Ureter (tissue), 1 donor: ENCODE data around the gene TBX22. TPM values are rescaled to one million over a fixed set of nuclear protein-coding genes. Genes with fewer than 3 reads are reported as not detected.
"Not testable (repeated sequence)": the region's sequence is repeated elsewhere in the genome, so short reads cannot be mapped to it uniquely, and the experiment has no call there.

ENCODE experiments used
- DNase-seq: peaks from one replicate; pipeline ENCODE4 v3.0.0-alpha.2; 2020; ENCODE audit warnings: low spot score
- total RNA-seq: library from RNA; stranded (reverse); gene quantifications from one replicate; pipeline ENCODE4 v1.2.4, GENCODE V29; 2023
- donor health status: DM: yes; HTN: yes; CAD: no.

Gene TBX22
- total RNA-seq = 0.18 TPM

GRCh38 chrX:80014141-80014940, at the start of gene TBX22:
TBX22 (plus strand) TSS chrX:80014753; CDS start chrX:80022270, 7,517 bp downstream.
- DNase-seq = no peak

GRCh38 chrX:79975605-79976004, 38.9 kb upstream of the TBX22 start:
- no peak for DNase-seq

GRCh38 chrX:80004458-80004857, 10.1 kb upstream of the TBX22 start:
- DNase-seq = no peak

- DNase-seq = no peak
Measured at GRCh38 chrX:80011522-80011921, 3.0 kb upstream of the TBX22 start.

- DNase-seq = no peak
Measured at GRCh38 chrX:80016182-80016581, 1.6 kb downstream of the TBX22 start.

GRCh38 chrX:80021621-80022020, 7.1 kb downstream of the TBX22 start:
- no peak for DNase-seq

GRCh38 chrX:80022363-80023031, 7.9 kb downstream of the TBX22 start:
- no peak for DNase-seq

- DNase-seq = no peak
Measured at GRCh38 chrX:80026116-80026515, 11.6 kb downstream of the TBX22 start.

GRCh38 chrX:80066156-80066555, 51.6 kb downstream of the TBX22 start:
- DNase-seq = not testable (repeated sequence)

GRCh38 chrX:80075625-80076024, 61.1 kb downstream of the TBX22 start:
- DNase-seq = not testable (repeated sequence)
